ENCODE data around the gene C9orf153. TPM values are rescaled to one million over a fixed set of nuclear protein-coding genes. Genes with fewer than 3 reads are reported as not detected.

The C9orf153 gene
- total RNA-seq, 6 donors from 2014 or later: 0.30 to 1.5 (median 1.0) TPM; not detected in 3

DNA sequence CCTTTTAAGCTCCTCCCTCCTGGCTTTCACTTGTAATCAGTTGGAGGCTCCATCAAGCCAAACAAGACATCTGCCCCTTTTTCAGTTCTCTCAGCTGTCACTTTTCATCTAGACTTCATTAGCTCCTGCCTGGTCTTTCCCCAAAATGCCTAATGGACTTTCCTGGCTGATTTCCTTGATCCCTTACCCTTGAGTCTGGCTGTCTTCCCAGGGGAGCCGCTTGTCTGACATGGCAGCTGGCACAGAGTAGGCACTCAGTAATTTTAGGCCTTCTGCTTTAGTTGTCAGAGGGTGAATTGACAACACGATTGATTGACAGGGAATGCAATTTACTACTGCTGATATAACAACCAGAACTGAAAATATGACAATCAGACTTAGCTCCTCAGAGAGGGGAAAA lies 2.1 kb downstream of the C9orf153 start:
- 82 to 84% methylated on average over 2 of the region's 2 CpGs for WGBS, 2 donors
- DNase-seq: no peak
- TF ChIP-seq, protein P1, sequence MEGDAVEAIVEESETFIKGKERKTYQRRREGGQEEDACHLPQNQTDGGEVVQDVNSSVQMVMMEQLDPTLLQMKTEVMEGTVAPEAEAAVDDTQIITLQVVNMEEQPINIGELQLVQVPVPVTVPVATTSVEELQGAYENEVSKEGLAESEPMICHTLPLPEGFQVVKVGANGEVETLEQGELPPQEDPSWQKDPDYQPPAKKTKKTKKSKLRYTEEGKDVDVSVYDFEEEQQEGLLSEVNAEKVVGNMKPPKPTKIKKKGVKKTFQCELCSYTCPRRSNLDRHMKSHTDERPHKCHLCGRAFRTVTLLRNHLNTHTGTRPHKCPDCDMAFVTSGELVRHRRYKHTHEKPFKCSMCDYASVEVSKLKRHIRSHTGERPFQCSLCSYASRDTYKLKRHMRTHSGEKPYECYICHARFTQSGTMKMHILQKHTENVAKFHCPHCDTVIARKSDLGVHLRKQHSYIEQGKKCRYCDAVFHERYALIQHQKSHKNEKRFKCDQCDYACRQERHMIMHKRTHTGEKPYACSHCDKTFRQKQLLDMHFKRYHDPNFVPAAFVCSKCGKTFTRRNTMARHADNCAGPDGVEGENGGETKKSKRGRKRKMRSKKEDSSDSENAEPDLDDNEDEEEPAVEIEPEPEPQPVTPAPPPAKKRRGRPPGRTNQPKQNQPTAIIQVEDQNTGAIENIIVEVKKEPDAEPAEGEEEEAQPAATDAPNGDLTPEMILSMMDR (IDR thresholded peaks at IDR 0.05): no peak
- TF ChIP-seq POLR2A (IDR thresholded peaks at IDR 0.05): no peak
- no peak for TF ChIP-seq EP300 (IDR thresholded peaks at IDR 0.05)
- no peak for TF ChIP-seq POLR2AphosphoS5 (IDR thresholded peaks at IDR 0.05)
- Histone ChIP-seq H3K36me3 (no peaks in the 10 kb centered on the region), H3K9me3 (peaks cover 0 to 12% (median 2%) of the 10 kb centered on the region in 4 donors), H3K27me3 (no peaks in the 10 kb centered on the region), H3K4me1 (no peaks in the 10 kb centered on the region), H3K27ac (no peak overlapping the region), H3K4me3 (no peak overlapping the region)
- no peak for ATAC-seq (ENCODE audit: low FRiP score in 2 of 2)

DNA sequence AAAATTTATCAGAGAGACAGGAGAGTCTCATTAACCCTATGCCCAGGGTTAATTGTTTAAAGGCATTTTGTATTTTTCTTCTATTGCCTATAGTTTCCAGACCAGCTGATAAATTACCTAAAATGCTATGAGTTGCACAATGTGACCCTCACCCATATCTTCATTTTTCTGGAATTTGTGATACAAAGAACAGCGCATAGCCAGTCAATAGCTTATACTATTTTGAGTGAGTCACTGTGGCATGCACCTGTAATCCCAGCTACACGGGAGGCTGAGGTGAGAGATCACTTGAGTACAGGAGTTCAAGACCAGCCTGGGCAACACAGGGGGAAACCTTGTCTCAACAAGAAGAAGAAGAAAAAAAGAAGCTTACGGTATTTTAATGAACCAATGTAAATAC lies 2.8 kb downstream of the C9orf153 start:
- Histone ChIP-seq H3K36me3 (no peaks in the 10 kb centered on the region), H3K27ac (no peak overlapping the region), H3K4me3 (no peak overlapping the region), H3K9me3 (peaks cover 0 to 13% (median 2%) of the 10 kb centered on the region in 4 donors), H3K27me3 (no peaks in the 10 kb centered on the region), H3K4me1 (no peaks in the 10 kb centered on the region)
- TF ChIP-seq EP300 (IDR thresholded peaks at IDR 0.05): no peak
- TF ChIP-seq POLR2A (IDR thresholded peaks at IDR 0.05): no peak
- TF ChIP-seq POLR2AphosphoS5 (IDR thresholded peaks at IDR 0.05): no peak
- DNase-seq (no peak), ATAC-seq (ENCODE audit: low FRiP score in 2 of 2) (no peak)
- WGBS, 2 donors: 73 to 77% methylated on average over 3 of the region's 3 CpGs

DNA sequence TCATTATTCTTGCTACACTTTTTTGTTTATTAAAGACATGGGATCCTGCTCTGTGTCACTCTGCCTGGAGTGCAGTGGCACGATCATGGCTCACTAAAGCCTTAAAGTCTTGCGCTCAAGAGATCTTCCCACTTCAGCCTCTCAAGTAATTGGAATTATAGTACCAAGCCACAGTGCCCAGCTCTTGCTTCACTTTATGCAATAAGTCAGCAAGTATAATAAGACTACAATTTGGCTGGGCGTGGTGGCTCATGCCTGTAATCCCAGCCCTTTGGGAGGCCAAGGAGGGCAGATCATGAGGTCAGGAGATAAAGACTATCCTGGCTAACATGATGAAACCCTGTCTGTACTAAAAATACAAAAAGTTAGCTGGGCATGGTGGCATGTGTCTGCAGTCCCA lies 5.9 kb downstream of the C9orf153 start:
- Histone ChIP-seq H3K4me3 (no peak overlapping the region), H3K4me1 (no peaks in the 10 kb centered on the region), H3K27me3 (no peaks in the 10 kb centered on the region), H3K9me3 (peaks cover 0 to 13% (median 2%) of the 10 kb centered on the region in 4 donors), H3K36me3 (no peaks in the 10 kb centered on the region), H3K27ac (no peak overlapping the region)
- no peak for DNase-seq
- whole genome bisulfite sequencing, 2 donors: 94 to 97% methylated on average over 3 of the region's 3 CpGs
- no peak for TF ChIP-seq POLR2AphosphoS5 (IDR thresholded peaks at IDR 0.05)
- TF ChIP-seq, protein P1 (IDR thresholded peaks at IDR 0.05): no peak
- no peak for TF ChIP-seq EP300 (IDR thresholded peaks at IDR 0.05)
- TF ChIP-seq POLR2A (IDR thresholded peaks at IDR 0.05): no peak
- ATAC-seq (ENCODE audit: low FRiP score in 2 of 2): no peak

DNA sequence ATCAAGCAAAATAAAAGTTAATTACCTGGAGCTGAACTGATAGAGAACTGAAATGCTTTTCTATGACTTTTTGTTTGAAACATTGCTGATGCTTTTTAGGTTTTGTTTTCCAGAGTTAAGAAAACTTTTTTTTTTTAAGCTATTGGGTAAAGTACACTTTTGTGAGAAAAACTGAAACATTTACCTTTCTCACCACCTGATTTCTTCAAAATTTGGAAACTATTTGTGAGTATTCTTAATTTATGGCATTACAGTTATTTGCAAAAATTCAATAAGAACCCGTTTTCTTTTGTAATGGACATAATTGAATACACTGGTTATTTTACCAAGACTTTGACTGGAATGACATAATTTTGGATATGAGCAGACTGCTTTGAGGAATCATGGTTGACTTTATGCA lies 6.6 kb downstream of the C9orf153 start:
- peaks cover 0 to 13% (median 2%) of the 10 kb centered on the region in 4 donors for H3K9me3 ChIP-seq
- 94 to 100% methylated on average over 1 of the region's 1 CpG for WGBS, 2 donors
- TF ChIP-seq POLR2AphosphoS5 (IDR thresholded peaks at IDR 0.05): no peak
- no peak for TF ChIP-seq EP300 (IDR thresholded peaks at IDR 0.05)
- no peak for TF ChIP-seq POLR2A (IDR thresholded peaks at IDR 0.05)
- TF ChIP-seq, protein P1 (IDR thresholded peaks at IDR 0.05): no peak
- H3K4me1 ChIP-seq: no peaks in the 10 kb centered on the region
- ATAC-seq (ENCODE audit: low FRiP score in 2 of 2): no peak
- no peak overlapping the region for H3K27ac ChIP-seq
- no peaks in the 10 kb centered on the region for H3K36me3 ChIP-seq
- no peak overlapping the region for H3K4me3 ChIP-seq
- no peaks in the 10 kb centered on the region for H3K27me3 ChIP-seq
- DNase-seq: no peak

DNA sequence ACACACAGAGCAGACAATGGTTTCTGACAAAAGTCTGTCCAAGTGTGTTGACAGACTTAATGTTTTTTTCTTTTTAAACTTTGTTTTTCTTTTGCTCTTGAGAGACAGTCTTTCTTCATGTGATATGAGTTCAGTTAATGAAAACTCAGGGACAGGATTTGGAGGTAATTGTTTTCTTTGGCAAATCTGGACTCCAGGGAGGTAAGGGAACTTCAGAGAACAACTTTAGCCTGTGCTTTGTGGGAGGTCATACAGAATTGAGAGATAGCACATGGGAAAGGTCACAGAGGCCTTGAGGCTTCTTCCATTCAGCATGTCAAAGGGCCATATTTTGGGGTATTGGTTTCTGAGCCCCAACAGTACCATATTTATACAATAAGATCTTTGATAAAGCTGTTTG lies 9.3 kb downstream of the C9orf153 start:
- H3K4me1 ChIP-seq: no peaks in the 10 kb centered on the region
- DNase-seq (no peak), ATAC-seq (ENCODE audit: low FRiP score in 2 of 2) (no peak)
- H3K27ac ChIP-seq: no peak overlapping the region
- no peak for TF ChIP-seq POLR2A (IDR thresholded peaks at IDR 0.05)
- H3K36me3 ChIP-seq: no peaks in the 10 kb centered on the region
- H3K4me3 ChIP-seq: no peak overlapping the region
- no peaks in the 10 kb centered on the region for H3K27me3 ChIP-seq
- H3K9me3 ChIP-seq: peaks cover 0 to 13% (median 2%) of the 10 kb centered on the region in 4 donors

DNA sequence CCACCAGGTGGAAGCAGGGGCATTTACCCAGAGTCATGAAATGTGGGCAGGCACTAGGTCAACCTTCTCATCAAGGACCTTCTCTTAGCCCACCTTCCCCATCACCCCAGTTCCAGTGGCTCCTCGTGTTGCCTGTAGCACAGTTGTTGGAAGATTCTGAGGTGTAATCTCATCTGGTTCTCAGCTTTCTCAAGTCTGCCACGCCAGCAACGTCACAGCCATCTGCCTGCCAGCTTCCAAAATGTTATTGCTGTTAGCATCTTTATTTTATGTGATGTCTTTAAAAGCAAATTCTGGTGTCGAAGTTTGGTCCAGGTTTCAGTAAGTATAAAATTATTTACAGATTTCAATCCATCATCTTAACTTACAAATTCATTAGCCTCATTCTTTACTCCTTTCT lies 10.7 kb downstream of the C9orf153 start:
- TF ChIP-seq EP300 (IDR thresholded peaks at IDR 0.05) (no peak), POLR2AphosphoS5 (IDR thresholded peaks at IDR 0.05) (no peak), POLR2A (IDR thresholded peaks at IDR 0.05) (no peak)
- TF ChIP-seq, protein P1 (IDR thresholded peaks at IDR 0.05): no peak
- H3K36me3 ChIP-seq: no peaks in the 10 kb centered on the region
- H3K27ac ChIP-seq: no peak overlapping the region
- no peaks in the 10 kb centered on the region for H3K4me1 ChIP-seq
- peaks cover 0 to 13% (median 2%) of the 10 kb centered on the region in 4 donors for H3K9me3 ChIP-seq
- H3K4me3 ChIP-seq: no peak overlapping the region
- WGBS, 2 donors: 83 to 85% methylated on average over 4 of the region's 4 CpGs
- DNase-seq (no peak), ATAC-seq (ENCODE audit: low FRiP score in 2 of 2) (no peak)
- H3K27me3 ChIP-seq: no peaks in the 10 kb centered on the region

Data from upper lobe of left lung (tissue), 6 donors.